Osteoblast (primary cell): Measurements from ENCODE around the gene MRPS26. TPM values are rescaled to one million over a fixed set of nuclear protein-coding genes. Genes with fewer than 3 reads are reported as not detected.

Experiments used
- DNase-seq: peaks from one replicate; pipeline ENCODE4 v3.0.0; 2011; ENCODE audit warnings: low spot score, mixed read lengths; ENCODE audit not compliant: insufficient read length; ENCODE audit errors: missing footprints
- H2AFZ ChIP-seq: 2 replicates; pipeline ENCODE4 v1.6.0; 2011; ENCODE audit warnings: mild to moderate bottlenecking, low read length
- H3K27ac ChIP-seq: 2 replicates; pipeline ENCODE4 v1.5.1; 2011; ENCODE audit warnings: mild to moderate bottlenecking, low read depth, low read length, moderate library complexity
- H3K27me3 ChIP-seq: 2 replicates; pipeline ENCODE4 v1.6.0; 2012; ENCODE audit warnings: mild to moderate bottlenecking, control low read depth, inconsistent platforms, low read length, moderate library complexity; ENCODE audit not compliant: insufficient read depth
- H3K36me3 ChIP-seq: 2 replicates; pipeline ENCODE4 v1.5.1; 2011; ENCODE audit warnings: mild to moderate bottlenecking, low read length, control low read depth, moderate library complexity; ENCODE audit not compliant: insufficient read depth
- H3K4me1 ChIP-seq: 2 replicates; pipeline ENCODE4 v1.5.1; 2011; ENCODE audit warnings: mild to moderate bottlenecking, low read length, control low read depth, moderate library complexity; ENCODE audit not compliant: insufficient read depth
- H3K4me2 ChIP-seq: 2 replicates; pipeline ENCODE4 v1.6.0; 2011; ENCODE audit warnings: mild to moderate bottlenecking, low read length; ENCODE audit not compliant: insufficient read depth
- H3K4me3 ChIP-seq: fragments of 200-600 bp; sonication (generic); 3 replicates; pipeline ENCODE4 v1.5.1; 2012; ENCODE audit warnings: mild to moderate bottlenecking, low read length, inconsistent platforms; ENCODE audit not compliant: insufficient read depth
- H3K79me2 ChIP-seq: 2 replicates; pipeline ENCODE4 v1.6.0; 2012; ENCODE audit warnings: mild to moderate bottlenecking, low read length, control low read depth, inconsistent platforms; ENCODE audit not compliant: insufficient read depth
- H3K9me3 ChIP-seq: 2 replicates; pipeline ENCODE4 v1.5.1; 2011; ENCODE audit warnings: low read depth, low read length, control low read depth
- H4K20me1 ChIP-seq: 2 replicates; pipeline ENCODE4 v1.6.0; 2012; ENCODE audit warnings: mild to moderate bottlenecking, low read length, control low read depth; ENCODE audit not compliant: insufficient read depth
- total RNA-seq: library from RNA; depleted of rRNA; stranded (reverse); fragments of >200 nt; gene quantifications from 2 replicates; pipeline ENCODE4 v1.2.3, GENCODE V29; 2012
- TF ChIP-seq, protein P1 (sequence below): IDR thresholded peaks from 2 replicates; pipeline ENCODE4 v1.5.1; 2011; ENCODE audit warnings: mild to moderate bottlenecking, low read depth, low read length, moderate library complexity; ENCODE audit errors: extremely low read depth

Gene MRPS26
- total RNA-seq, 1 donor = 21.0 TPM

DNA sequence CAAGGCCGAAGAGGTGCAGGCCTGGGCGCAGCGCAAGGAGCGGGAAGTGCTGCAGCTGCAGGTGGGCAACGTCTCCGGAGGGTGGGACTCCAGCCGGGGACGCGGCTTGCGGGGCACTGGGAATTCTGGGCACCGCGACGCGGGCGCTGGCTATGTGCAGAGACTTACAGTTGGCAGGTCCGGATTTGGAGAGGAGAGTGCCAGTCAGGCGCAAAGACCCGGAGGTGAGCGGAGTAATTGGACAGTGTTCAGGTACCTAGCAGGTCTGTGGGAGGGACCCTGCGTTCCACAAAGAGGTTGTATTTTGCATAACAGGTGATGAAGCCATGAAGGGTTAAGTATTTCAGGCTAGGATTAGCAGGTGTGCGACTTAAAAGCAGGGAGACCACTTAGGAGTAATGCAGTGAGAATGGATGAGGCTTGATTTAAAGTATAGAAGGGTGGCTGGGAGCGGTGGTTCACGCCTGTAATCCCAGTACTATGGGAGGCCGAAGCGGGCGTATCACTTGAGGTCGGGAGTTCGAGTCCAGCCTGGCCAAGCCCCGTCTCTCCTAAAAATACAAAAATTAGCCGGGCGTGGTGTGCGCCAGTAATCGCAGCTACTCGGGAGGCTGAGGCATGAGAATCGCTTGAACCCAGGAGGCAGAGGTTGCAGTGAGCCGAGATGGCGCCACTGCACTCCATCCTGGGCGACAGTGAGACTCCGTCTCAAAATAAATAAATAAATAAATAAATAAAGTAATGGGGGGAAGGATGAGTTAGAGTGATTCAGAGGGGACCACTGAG lies 1.0 kb downstream of the MRPS26 start:
- Histone ChIP-seq H4K20me1 (no peaks in the 10 kb centered on the region), H3K27ac (peak overlapping the region; percentile 0)

DNA sequence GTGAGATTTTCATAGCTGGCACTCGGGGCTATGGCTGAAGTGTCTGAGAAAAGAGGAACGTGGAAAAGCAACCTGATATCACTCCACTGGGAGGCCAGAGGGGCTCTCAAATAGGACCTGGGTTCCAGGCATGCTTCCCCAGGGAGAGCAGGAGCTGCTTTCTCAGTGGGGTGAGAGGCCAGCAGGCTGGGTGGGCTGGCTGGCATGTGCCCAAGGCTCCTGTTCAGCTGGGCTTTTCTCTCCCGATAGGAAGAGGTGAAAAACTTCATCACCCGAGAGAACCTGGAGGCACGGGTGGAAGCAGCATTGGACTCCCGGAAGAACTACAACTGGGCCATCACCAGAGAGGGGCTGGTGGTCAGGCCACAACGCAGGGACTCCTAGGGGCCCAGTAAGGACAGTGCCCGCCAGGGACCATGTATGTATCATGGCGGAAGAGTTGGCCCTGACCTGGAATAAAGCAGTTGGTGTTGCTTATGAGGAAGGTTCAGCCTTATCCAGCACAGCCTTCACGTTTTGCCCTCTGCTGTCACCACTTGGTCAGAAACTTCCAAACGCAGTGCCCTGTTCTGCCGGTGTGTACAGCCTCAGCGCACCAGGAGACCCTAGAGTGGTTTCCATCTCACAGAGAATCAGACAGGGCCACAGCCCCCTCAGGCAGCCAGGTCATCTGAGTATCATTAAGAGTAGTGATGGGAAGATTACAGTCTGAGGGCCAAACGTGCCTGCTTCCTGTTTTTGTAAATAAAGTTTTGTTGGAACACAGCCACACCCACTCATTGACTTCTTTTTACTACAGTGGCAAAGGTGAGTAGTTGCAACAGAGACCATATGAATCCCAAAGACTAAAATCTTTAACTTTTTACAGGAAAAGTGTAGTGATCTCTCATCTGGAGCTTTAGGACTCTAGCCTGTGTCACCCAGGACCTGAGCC lies 1.9 kb downstream of the MRPS26 start:
- H3K4me3 ChIP-seq = no peak overlapping the region

More for the DNA sequence above, 1.0 kb downstream of the MRPS26 start:
- peak overlapping the region; percentile 81 for H3K4me2 ChIP-seq
- H2AFZ ChIP-seq = peak overlapping the region; percentile 69
- peak overlapping the region; percentile 94 for H3K4me3 ChIP-seq
- no peaks in the 10 kb centered on the region for H3K9me3 ChIP-seq
- TF ChIP-seq, protein P1, sequence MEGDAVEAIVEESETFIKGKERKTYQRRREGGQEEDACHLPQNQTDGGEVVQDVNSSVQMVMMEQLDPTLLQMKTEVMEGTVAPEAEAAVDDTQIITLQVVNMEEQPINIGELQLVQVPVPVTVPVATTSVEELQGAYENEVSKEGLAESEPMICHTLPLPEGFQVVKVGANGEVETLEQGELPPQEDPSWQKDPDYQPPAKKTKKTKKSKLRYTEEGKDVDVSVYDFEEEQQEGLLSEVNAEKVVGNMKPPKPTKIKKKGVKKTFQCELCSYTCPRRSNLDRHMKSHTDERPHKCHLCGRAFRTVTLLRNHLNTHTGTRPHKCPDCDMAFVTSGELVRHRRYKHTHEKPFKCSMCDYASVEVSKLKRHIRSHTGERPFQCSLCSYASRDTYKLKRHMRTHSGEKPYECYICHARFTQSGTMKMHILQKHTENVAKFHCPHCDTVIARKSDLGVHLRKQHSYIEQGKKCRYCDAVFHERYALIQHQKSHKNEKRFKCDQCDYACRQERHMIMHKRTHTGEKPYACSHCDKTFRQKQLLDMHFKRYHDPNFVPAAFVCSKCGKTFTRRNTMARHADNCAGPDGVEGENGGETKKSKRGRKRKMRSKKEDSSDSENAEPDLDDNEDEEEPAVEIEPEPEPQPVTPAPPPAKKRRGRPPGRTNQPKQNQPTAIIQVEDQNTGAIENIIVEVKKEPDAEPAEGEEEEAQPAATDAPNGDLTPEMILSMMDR = no peak
- peaks cover 11% of the 10 kb centered on the region for H3K4me1 ChIP-seq
- H3K27me3 ChIP-seq = no peaks in the 10 kb centered on the region
- H3K36me3 ChIP-seq = peaks cover 23% of the 10 kb centered on the region
- peaks cover 11% of the 10 kb centered on the region for H3K79me2 ChIP-seq
- no peak for DNase-seq

DNA sequence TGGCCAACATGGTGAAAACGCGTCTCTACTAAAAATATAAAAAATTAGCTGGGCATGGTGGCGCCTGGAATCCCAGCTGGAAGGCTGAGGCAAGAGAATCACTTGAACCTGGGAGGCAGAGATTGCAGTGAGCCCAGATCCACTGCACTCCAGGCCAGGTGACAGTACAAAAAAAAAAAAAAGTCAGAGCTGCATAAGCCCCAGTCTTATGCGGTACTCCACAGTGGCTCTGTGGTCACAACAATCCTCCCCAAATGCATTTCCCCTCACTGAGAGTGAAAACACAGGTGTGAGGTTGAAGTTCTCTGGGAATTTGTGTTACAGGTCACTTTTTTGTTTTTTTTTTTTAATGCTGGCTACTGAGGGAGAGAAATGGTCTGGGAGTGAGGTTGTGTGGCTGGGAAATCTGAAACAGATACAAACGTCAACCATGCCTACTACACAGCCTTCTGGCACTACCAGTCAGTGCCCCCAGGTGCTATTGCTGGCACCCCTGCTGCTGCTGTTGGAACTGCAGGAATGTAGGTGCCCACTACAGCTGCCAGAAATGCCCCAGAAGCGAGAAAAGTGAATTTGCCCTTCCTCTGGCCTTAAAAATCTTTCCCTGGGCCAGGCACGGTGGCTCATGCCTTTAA lies 5.7 kb downstream of the MRPS26 start:
- Histone ChIP-seq H4K20me1 (no peaks in the 10 kb centered on the region), H3K36me3 (peaks cover 23% of the 10 kb centered on the region), H3K9me3 (no peaks in the 10 kb centered on the region), H3K4me3 (no peak overlapping the region), H2AFZ (no peak overlapping the region), H3K27me3 (no peaks in the 10 kb centered on the region), H3K27ac (no peak overlapping the region), H3K4me1 (peaks cover 5% of the 10 kb centered on the region), H3K79me2 (peaks cover 10% of the 10 kb centered on the region), H3K4me2 (no peak overlapping the region)
- no peak for DNase-seq
- TF ChIP-seq, protein P1 = no peak

More for the DNA sequence above, 1.9 kb downstream of the MRPS26 start:
- H4K20me1 ChIP-seq = no peaks in the 10 kb centered on the region
- peaks cover 23% of the 10 kb centered on the region for H3K36me3 ChIP-seq
- no peak overlapping the region for H3K4me2 ChIP-seq
- TF ChIP-seq, protein P1 = no peak
- no peak for DNase-seq
- H3K9me3 ChIP-seq = no peaks in the 10 kb centered on the region
- H2AFZ ChIP-seq = no peak overlapping the region
- no peaks in the 10 kb centered on the region for H3K27me3 ChIP-seq
- H3K79me2 ChIP-seq = peaks cover 11% of the 10 kb centered on the region
- no peak overlapping the region for H3K27ac ChIP-seq
- peaks cover 5% of the 10 kb centered on the region for H3K4me1 ChIP-seq
